AG04449 (cell line): ENCODE data around the gene VWA5B1.

Experiments used
- CTCF ChIA-PET: fragments of 350-600 bp; formaldehyde crosslinking; extraction: SDS; loops from one replicate; lab custom pipeline; 2021; ENCODE audit warnings: antibody characterized with exemption; lab: Yijun Ruan, JAX
- POLR2A ChIA-PET: fragments of 400-600, 350-600 bp; formaldehyde crosslinking; extraction: SDS; loops from one replicate; lab custom pipeline; 2020; ENCODE audit warnings: antibody characterized with exemption, inconsistent platforms; lab: Yijun Ruan, JAX
- DNase-seq: peaks from one replicate; pipeline ENCODE4 v3.0.0-alpha.2; 2010; ENCODE audit warnings: low read depth, low spot score
- H3K4me3 ChIP-seq: 2 replicates; pipeline ENCODE4 v1.5.1; 2011; ENCODE audit warnings: low read depth, mild to moderate bottlenecking, control low read depth, low read length
- CTCF ChIP-seq: IDR thresholded peaks from one replicate; pipeline ENCODE4 v1.5.1; 2011; ENCODE audit warnings: mild to moderate bottlenecking, moderate library complexity, low read length, control low read depth, inconsistent platforms; ENCODE audit not compliant: insufficient read depth; ENCODE audit errors: missing control alignments

VWA5B1 gene

DNA sequence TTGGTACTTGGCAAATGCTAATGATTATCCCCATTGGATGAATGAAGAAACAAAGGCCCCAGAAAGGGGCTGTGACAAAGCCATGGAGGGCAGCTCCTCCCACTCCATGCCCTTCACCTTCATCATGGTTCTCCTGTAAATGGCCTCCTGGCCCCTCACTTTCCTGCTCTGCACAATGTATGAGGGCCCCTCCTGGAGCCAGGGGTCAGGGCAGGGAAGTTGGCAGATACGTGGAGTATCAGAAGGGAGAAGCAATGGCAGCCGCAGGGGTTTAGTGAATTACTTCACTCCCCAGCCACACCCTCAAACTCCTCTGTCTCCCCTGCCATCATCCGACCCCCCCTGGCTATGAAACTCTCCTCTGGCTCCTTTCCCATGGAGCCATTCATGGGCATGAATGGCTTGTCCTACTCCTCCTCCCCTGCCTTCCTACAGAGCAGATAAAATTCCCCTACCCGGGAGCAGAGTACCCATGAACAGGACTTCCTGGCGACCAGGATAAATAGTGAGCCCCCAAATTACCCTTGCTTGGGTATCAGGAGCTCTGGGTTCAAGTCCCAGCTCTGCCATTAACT, 109.0 kb downstream of the VWA5B1 start:
- no peak for TF ChIP-seq CTCF

GRCh38 chr1:20400341-20401177, 109.9 kb downstream of the VWA5B1 start:
- DNase-seq = no peak
- ChIA-PET POLR2A (no interaction called here), CTCF (interaction anchor here (5.3 kb wide), 1 partner anchor 24 kb away, joined by 26 read pairs; no protein-coding TSS in a partner anchor)

More for the DNA sequence above, 109.0 kb downstream of the VWA5B1 start:
- ChIA-PET CTCF (interaction anchor here (5.3 kb wide), 1 partner anchor 23 kb away, joined by 26 read pairs; no protein-coding TSS in a partner anchor), POLR2A (no interaction called here)
- DNase-seq = no peak
- H3K4me3 ChIP-seq = no peak overlapping the region

GRCh38 chr1:20401405-20402010, 110.8 kb downstream of the VWA5B1 start:
- no peak for DNase-seq
- TF ChIP-seq CTCF = no peak
- ChIA-PET POLR2A (no interaction called here), CTCF (interaction anchor here (0.9 to 5.3 kb wide), 4 partner anchors 8 to 29 kb away, joined by 3 to 26 read pairs (median 6); no protein-coding TSS in a partner anchor)
- no peak overlapping the region for H3K4me3 ChIP-seq

More at GRCh38 chr1:20400341-20401177, 109.9 kb downstream of the VWA5B1 start:
- TF ChIP-seq CTCF = no peak
- no peak overlapping the region for H3K4me3 ChIP-seq

- H3K4me3 ChIP-seq = no peak overlapping the region
- CTCF ChIA-PET = interaction anchor here (0.9 to 5.3 kb wide), 5 partner anchors 10 to 28 kb away, joined by 3 to 26 read pairs (median 4); no protein-coding TSS in a partner anchor
- POLR2A ChIA-PET = no interaction called here
- DNase-seq = no peak
- no peak for TF ChIP-seq CTCF
These were observed 112.1 kb downstream of the VWA5B1 start for GRCh38 chr1:20402585-20403422.

DNA sequence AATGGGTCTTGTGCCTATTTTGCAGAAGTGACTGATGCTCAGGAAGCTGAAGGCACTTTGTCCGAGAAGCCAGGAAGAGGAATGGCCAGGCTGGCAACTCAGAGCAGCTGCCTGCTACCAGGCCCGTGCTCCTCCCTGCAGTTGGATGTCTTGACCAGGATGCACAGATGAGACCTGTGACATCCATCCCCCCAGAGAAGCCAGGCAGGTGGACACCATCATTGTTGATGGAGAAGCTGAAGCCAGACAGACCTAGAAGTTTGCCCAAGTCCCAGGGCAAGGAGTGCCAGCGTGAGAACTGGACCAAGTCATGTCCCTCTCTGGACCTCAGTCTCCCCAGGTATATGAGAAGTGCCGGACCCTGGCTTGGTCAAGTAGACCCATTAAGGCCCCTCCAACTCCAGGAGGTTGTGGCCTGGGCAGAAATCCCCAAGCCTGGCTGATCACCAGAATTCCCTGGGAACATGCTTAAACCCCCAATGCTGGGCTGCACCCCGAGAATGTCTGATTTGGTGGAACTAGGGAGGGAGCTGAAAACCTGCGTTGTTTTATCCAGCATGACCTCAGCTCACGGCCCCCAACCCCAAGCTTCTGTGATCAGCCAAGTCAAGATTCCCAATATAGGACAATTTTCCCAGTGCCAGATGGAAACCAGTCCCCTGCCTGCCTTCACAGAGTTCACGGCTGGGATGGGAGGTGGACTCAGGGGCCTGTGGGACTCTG, 112.9 kb downstream of the VWA5B1 start:
- CTCF ChIA-PET = interaction anchor here (0.9 to 5.3 kb wide), 4 partner anchors 11 to 27 kb away, joined by 3 to 26 read pairs (median 6); no protein-coding TSS in a partner anchor
- no peak for TF ChIP-seq CTCF

More for the DNA sequence above, 112.9 kb downstream of the VWA5B1 start:
- POLR2A ChIA-PET = no interaction called here
- no peak for DNase-seq
- H3K4me3 ChIP-seq = no peak overlapping the region
